Epithelial cell of proximal tubule (primary cell): ENCODE data around the gene SH3PXD2A. TPM values are rescaled to one million over a fixed set of nuclear protein-coding genes. Genes with fewer than 3 reads are reported as not detected.
"Not testable (repeated sequence)": the region's sequence is repeated elsewhere in the genome, so short reads cannot be mapped to it uniquely, and the experiment has no call there.

Source experiments
- DNase-seq: peaks from one replicate; pipeline ENCODE4 v3.0.0-alpha.2; 2011; ENCODE audit warnings: low read depth
- H3K4me3 ChIP-seq: 2 replicates; pipeline ENCODE4 v1.5.1; 2011; ENCODE audit warnings: low read depth, mild to moderate bottlenecking, low read length
- CTCF ChIP-seq: conservative IDR thresholded peaks from 2 replicates; pipeline ENCODE4 v1.5.1; 2012; ENCODE audit warnings: low read depth, mild to moderate bottlenecking, low read length
- total RNA-seq: library from RNA; depleted of rRNA; stranded (reverse); fragments of >200 nt; gene quantifications from 2 replicates; pipeline ENCODE4 v1.2.3, GENCODE V29; 2015

SH3PXD2A gene
- total RNA-seq, 1 donor from 2014 or later = 5.8 TPM

- no peak overlapping the region for H3K4me3 ChIP-seq
- DNase-seq = no peak
- TF ChIP-seq CTCF = no peak
Observed at GRCh38 chr10:103814626-103815370, 40.6 kb downstream of the SH3PXD2A start.

- no peak for DNase-seq
- no peak overlapping the region for H3K4me3 ChIP-seq
- TF ChIP-seq CTCF = no peak
Observed at GRCh38 chr10:103814105-103814504, 41.3 kb downstream of the SH3PXD2A start.

GRCh38 chr10:103813312-103813711, 42.1 kb downstream of the SH3PXD2A start:
- H3K4me3 ChIP-seq, DNase-seq: not testable (repeated sequence)

- TF ChIP-seq CTCF = no peak
- DNase-seq = no peak
- H3K4me3 ChIP-seq = no peak overlapping the region
Observed at GRCh38 chr10:103812432-103812831, 42.9 kb downstream of the SH3PXD2A start.

GRCh38 chr10:103812004-103812403, 43.4 kb downstream of the SH3PXD2A start:
- H3K4me3 ChIP-seq = no peak overlapping the region
- TF ChIP-seq CTCF = no peak
- DNase-seq = no peak

GRCh38 chr10:103811463-103811862, 43.9 kb downstream of the SH3PXD2A start:
- TF ChIP-seq CTCF = no peak
- H3K4me3 ChIP-seq = no peak overlapping the region
- DNase-seq = no peak

GRCh38 chr10:103808780-103809179, 46.6 kb downstream of the SH3PXD2A start:
- no peak for DNase-seq
- TF ChIP-seq CTCF = no peak
- H3K4me3 ChIP-seq = no peak overlapping the region
